Ishikawa (cell line): Measurements from ENCODE around the gene PSMA3.

Experiments
- CEBPB ChIP-seq: IDR thresholded peaks from 2 replicates; pipeline ENCODE4 v1.6.1; 2012
- CREB1 ChIP-seq: IDR thresholded peaks from 2 replicates; pipeline ENCODE4 v1.6.1; 2012; ENCODE audit warnings: low read depth
- EGR1 ChIP-seq: IDR thresholded peaks from 2 replicates; pipeline ENCODE4 v1.6.1; 2012
- EP300 ChIP-seq: IDR thresholded peaks from 2 replicates; pipeline ENCODE4 v1.6.1; 2012; ENCODE audit warnings: borderline replicate concordance
- FOXM1 ChIP-seq: IDR thresholded peaks from 2 replicates; pipeline ENCODE4 v1.6.1; 2012; ENCODE audit warnings: low read depth, borderline replicate concordance
- NFIC ChIP-seq: IDR thresholded peaks from 2 replicates; pipeline ENCODE4 v1.6.1; 2012
- RAD21 ChIP-seq: IDR thresholded peaks from 2 replicates; pipeline ENCODE4 v1.6.1; 2012; ENCODE audit warnings: low read depth
- TAF1 ChIP-seq: IDR thresholded peaks from 2 replicates; pipeline ENCODE4 v1.6.1; 2012; ENCODE audit warnings: low read depth, mild to moderate bottlenecking
- TCF12 ChIP-seq: IDR thresholded peaks from 2 replicates; pipeline ENCODE4 v1.6.1; 2012; ENCODE audit warnings: low read depth
- TEAD4 ChIP-seq: IDR thresholded peaks from 2 replicates; pipeline ENCODE4 v1.6.1; 2012
- YY1 ChIP-seq: IDR thresholded peaks from 2 replicates; pipeline ENCODE4 v1.6.1; 2012; ENCODE audit warnings: low read depth
- ZBTB7A ChIP-seq: IDR thresholded peaks from 2 replicates; pipeline ENCODE4 v1.6.1; 2012; ENCODE audit warnings: low read depth
- TF ChIP-seq, protein P1 (sequence below): IDR thresholded peaks from 2 replicates; pipeline ENCODE4 v1.6.1; 2012
- TF ChIP-seq, protein P2 (sequence below): IDR thresholded peaks from 2 replicates; pipeline ENCODE4 v1.6.1; 2012; ENCODE audit warnings: low read depth, mild to moderate bottlenecking
- TF ChIP-seq, protein P3 (sequence below): IDR thresholded peaks from 2 replicates; pipeline ENCODE4 v1.6.1; 2012

The PSMA3 gene

DNA sequence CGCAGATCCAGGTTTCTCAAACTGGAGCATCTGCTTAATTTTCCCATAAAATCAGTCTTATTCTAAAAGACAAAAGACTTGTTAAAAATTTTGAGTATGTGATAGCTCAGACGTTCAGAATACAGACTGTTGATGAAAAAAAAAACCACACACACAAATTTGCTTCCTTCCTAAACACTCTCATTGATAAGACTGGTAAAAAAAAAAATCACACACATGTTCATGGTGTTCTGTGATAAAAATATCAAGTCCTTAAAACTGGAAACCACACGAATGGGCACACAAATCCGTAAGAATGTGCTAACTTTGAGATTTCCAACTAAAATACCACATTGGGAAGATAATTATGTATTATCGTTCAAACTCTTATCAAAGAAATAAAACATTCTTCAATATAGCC, 47.0 kb downstream of the PSMA3 start:
- TF ChIP-seq CREB1 (no peak), ZBTB7A (no peak), EGR1 (no peak), CEBPB (no peak), NFIC (no peak), FOXM1 (no peak), TCF12 (no peak), EP300 (no peak)
- TF ChIP-seq, protein P1, sequence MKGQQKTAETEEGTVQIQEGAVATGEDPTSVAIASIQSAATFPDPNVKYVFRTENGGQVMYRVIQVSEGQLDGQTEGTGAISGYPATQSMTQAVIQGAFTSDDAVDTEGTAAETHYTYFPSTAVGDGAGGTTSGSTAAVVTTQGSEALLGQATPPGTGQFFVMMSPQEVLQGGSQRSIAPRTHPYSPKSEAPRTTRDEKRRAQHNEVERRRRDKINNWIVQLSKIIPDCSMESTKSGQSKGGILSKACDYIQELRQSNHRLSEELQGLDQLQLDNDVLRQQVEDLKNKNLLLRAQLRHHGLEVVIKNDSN, result no peak

DNA sequence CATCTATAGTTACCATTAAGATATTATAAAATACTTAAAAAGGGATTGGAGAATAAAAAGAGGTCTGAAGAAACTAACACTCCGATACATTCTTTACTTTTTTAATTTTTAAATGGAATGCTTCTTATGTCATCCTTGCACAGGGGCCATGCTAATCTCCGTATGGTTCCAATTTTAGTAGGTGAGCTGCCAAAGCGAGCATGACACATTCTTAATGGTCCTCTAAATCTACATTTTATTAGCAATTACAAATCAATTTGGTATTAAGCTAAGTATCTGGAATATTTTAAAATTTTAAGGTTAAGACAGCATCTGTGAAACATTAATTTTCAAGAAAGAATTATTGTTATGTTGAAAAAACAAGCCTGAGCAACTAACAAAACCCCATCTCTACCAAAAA, 47.5 kb downstream of the PSMA3 start:
- TF ChIP-seq RAD21 (no peak), EP300 (no peak), TAF1 (no peak), TCF12 (no peak)
- TF ChIP-seq, protein P2, sequence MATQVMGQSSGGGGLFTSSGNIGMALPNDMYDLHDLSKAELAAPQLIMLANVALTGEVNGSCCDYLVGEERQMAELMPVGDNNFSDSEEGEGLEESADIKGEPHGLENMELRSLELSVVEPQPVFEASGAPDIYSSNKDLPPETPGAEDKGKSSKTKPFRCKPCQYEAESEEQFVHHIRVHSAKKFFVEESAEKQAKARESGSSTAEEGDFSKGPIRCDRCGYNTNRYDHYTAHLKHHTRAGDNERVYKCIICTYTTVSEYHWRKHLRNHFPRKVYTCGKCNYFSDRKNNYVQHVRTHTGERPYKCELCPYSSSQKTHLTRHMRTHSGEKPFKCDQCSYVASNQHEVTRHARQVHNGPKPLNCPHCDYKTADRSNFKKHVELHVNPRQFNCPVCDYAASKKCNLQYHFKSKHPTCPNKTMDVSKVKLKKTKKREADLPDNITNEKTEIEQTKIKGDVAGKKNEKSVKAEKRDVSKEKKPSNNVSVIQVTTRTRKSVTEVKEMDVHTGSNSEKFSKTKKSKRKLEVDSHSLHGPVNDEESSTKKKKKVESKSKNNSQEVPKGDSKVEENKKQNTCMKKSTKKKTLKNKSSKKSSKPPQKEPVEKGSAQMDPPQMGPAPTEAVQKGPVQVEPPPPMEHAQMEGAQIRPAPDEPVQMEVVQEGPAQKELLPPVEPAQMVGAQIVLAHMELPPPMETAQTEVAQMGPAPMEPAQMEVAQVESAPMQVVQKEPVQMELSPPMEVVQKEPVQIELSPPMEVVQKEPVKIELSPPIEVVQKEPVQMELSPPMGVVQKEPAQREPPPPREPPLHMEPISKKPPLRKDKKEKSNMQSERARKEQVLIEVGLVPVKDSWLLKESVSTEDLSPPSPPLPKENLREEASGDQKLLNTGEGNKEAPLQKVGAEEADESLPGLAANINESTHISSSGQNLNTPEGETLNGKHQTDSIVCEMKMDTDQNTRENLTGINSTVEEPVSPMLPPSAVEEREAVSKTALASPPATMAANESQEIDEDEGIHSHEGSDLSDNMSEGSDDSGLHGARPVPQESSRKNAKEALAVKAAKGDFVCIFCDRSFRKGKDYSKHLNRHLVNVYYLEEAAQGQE, result no peak

DNA sequence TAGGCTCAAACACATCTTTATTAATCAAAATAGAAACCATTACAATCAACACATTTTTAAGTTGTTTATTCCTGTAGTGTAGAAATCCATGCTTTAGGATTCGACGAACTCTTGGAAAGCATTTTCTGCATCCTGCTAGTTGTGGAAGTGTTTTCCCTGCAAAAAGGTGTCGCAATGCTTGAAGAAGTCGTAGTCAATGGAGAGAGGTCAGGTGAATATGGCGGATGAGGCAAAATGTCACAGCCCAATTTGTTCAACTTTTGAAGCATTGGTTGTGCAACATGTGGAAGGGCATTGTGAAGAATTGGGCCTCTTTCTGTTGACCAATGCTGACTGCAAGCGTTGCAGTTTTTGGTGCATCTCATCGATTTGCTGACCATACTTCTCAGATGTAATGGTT, 49.6 kb downstream of the PSMA3 start:
- TF ChIP-seq CREB1 (no peak), TEAD4 (no peak), NFIC (no peak), RAD21 (no peak), TCF12 (no peak), EP300 (no peak), CEBPB (no peak), YY1 (no peak), ZBTB7A (no peak), TAF1 (no peak), FOXM1 (no peak), EGR1 (no peak)
- TF ChIP-seq, protein P1, result no peak
- TF ChIP-seq, protein P2, result no peak
- TF ChIP-seq, protein P3, sequence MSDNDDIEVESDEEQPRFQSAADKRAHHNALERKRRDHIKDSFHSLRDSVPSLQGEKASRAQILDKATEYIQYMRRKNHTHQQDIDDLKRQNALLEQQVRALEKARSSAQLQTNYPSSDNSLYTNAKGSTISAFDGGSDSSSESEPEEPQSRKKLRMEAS, result no peak

DNA sequence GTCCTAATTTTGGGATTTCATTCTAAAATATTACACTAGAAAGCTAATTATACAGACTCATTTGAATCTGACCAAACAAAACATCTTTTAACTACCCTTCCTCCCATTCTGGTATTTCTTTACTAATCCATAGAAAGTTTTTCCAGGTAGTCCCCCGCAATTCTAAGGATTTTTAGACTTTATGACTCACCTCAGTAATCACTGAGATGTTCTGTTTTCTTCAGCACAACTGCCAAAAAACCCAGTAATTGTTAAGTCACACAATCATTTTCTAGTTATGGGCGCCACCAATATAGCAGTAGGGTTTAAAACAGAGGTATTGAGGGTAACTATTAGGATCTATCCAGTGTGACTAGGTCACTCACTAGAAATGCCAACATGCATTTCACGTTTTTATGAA, 52.1 kb downstream of the PSMA3 start:
- TF ChIP-seq NFIC (no peak), FOXM1 (no peak), TEAD4 (no peak), TCF12 (no peak), EP300 (no peak), TAF1 (no peak), YY1 (no peak), EGR1 (no peak), CREB1 (no peak), ZBTB7A (no peak), CEBPB (no peak), RAD21 (no peak)
- TF ChIP-seq, protein P2, result no peak
- TF ChIP-seq, protein P3, result no peak
- TF ChIP-seq, protein P1, result no peak
